ENCODE measurements around the gene MXD1.

MXD1 gene

GRCh38 chr2:69955029-69955428 is 40.1 kb downstream of the MXD1 start:
- no peak for DNase-seq

GRCh38 chr2:69956475-69956979 is 41.6 kb downstream of the MXD1 start:
- no peak for DNase-seq

GRCh38 chr2:69957965-69958364 is 43.1 kb downstream of the MXD1 start:
- no peak for DNase-seq

GRCh38 chr2:69958480-69958879 is 43.6 kb downstream of the MXD1 start:
- DNase-seq = no peak

- DNase-seq = no peak
Observed at GRCh38 chr2:69959425-69959824, 44.5 kb downstream of the MXD1 start.

GRCh38 chr2:69960821-69961220 is 45.9 kb downstream of the MXD1 start:
- DNase-seq = no peak

- DNase-seq = no peak
Observed at GRCh38 chr2:69961496-69961895, 46.6 kb downstream of the MXD1 start, which contains the start of gene ASPRV1. ASPRV1 (minus strand) TSS chr2:69961631; CDS start chr2:69961436, 195 bp downstream.

GRCh38 chr2:69962986-69963730 is 48.2 kb downstream of the MXD1 start:
- no peak for DNase-seq

- no peak for DNase-seq
Observed at GRCh38 chr2:69964353-69964841, 49.5 kb downstream of the MXD1 start.

GRCh38 chr2:69965756-69966445 is 51.0 kb downstream of the MXD1 start:
- no peak for DNase-seq

GRCh38 chr2:69966496-69966895 is 51.6 kb downstream of the MXD1 start:
- no peak for DNase-seq

GRCh38 chr2:69968609-69969008 is 53.7 kb downstream of the MXD1 start:
- DNase-seq = no peak

GRCh38 chr2:69969126-69969983 is 54.4 kb downstream of the MXD1 start:
- no peak for DNase-seq

- DNase-seq = no peak
Observed at GRCh38 chr2:69969991-69970390, 55.1 kb downstream of the MXD1 start.

- no peak for DNase-seq
Observed at GRCh38 chr2:69972822-69973221, 57.9 kb downstream of the MXD1 start.

GRCh38 chr2:69973335-69973735 is 58.4 kb downstream of the MXD1 start:
- DNase-seq = no peak

GRCh38 chr2:69975136-69975852 is 60.4 kb downstream of the MXD1 start:
- no peak for DNase-seq

GRCh38 chr2:69975853-69976462 is 61.0 kb downstream of the MXD1 start:
- DNase-seq = no peak

- DNase-seq = no peak
Observed at GRCh38 chr2:69977186-69977585, 62.3 kb downstream of the MXD1 start.

- no peak for DNase-seq
Observed at GRCh38 chr2:69977906-69978482, 63.1 kb downstream of the MXD1 start.

All from NCI-H774 (cell line).